HepG2 (cell line): ENCODE results near the gene EPB41L3. TPM values are rescaled to one million over a fixed set of nuclear protein-coding genes. Genes with fewer than 3 reads are reported as not detected.

Experiments used
- ATAC-seq: fragments of 200-7000 bp; cut with Tn5 transposase; 3 replicates; pipeline ENCODE4 v1.9.1; 2020; ENCODE audit warnings: mild to moderate bottlenecking, moderate library complexity
- BruUV-seq: library from RNA; stranded (reverse); fragments of 400-500 nt; replicated peaks from 2 replicates; lab custom pipeline; 2021; lab: Mats Ljungman, UMichigan
- CTCF ChIA-PET: fragments of 300-600 bp; formaldehyde crosslinking; extraction: SDS; loops from one replicate; lab custom pipeline; 2021; ENCODE audit warnings: low total read pairs, inconsistent platforms, low intra/inter-chr PET ratio; lab: Yijun Ruan, JAX
- POLR2A ChIA-PET: fragments of 350-600 bp; sonication (Branson Sonifier 250); formaldehyde crosslinking; loops from one replicate; lab custom pipeline; 2020; ENCODE audit warnings: antibody characterized with exemption, inconsistent platforms; lab: Yijun Ruan, JAX
- DNase-seq: peaks from one replicate; pipeline ENCODE4 v3.0.0-alpha.2; 2015; ENCODE audit warnings: low spot score
- FAIRE-seq: peaks from 3 replicates; lab custom pipeline; 2011; peaks lifted over from hg19 to GRCh38; lab: Jason Lieb, UNC
- H2AFZ ChIP-seq: one replicate; pipeline ENCODE4 v1.6.1; 2011; ENCODE audit warnings: low read length, inconsistent platforms
- H3K27ac ChIP-seq: fragments of 300-600 bp; 3 replicates; pipeline ENCODE4 v1.8.0; 2011; ENCODE audit warnings: mixed run types, mild to moderate bottlenecking, mixed read lengths, low read length, inconsistent platforms; ENCODE audit not compliant: insufficient read depth; ENCODE audit errors: extremely low read length
- H3K27me3 ChIP-seq, 2 experiments: fragments of 200-600 bp in 1 of 2; 2 replicates in 1 of 2; 3 replicates in 1 of 2; pipeline versions ENCODE4 v1.6.0 to v1.8.0; 2011; ENCODE audit warnings: low read length in 2 of 2, mild to moderate bottlenecking in 2 of 2, moderate library complexity in 2 of 2, inconsistent platforms in 1 of 2; ENCODE audit not compliant: insufficient read depth in 2 of 2, control insufficient read depth in 1 of 2
- H3K36me3 ChIP-seq, 2 experiments: fragments of 200-600 bp in 1 of 2; replicated peaks in 1 of 2; 2 replicates in 1 of 2; 3 replicates in 1 of 2; pipeline versions ENCODE4 v1.5.1 to v1.8.0; 2011; ENCODE audit warnings: low read length in 2 of 2, inconsistent platforms in 1 of 2; ENCODE audit not compliant: insufficient read depth in 2 of 2, control insufficient read depth in 1 of 2
- H3K4me1 ChIP-seq: 2 replicates; pipeline ENCODE4 v1.5.1; 2012; ENCODE audit warnings: low read length, inconsistent platforms; ENCODE audit not compliant: insufficient read depth
- H3K4me2 ChIP-seq: 2 replicates; pipeline ENCODE4 v1.6.0; 2011; ENCODE audit warnings: low read depth, low read length, inconsistent platforms
- H3K4me3 ChIP-seq, 3 experiments: fragments of 200-600 bp in 1 of 3; sonication (generic), shearing (Covaris generic) in 1 of 3; replicated peaks in 1 of 3; 2 replicates each; pipeline ENCODE4 v1.5.1; 2011 to 2016; ENCODE audit warnings: low read length in 3 of 3, inconsistent platforms in 2 of 3, low read depth in 2 of 3, mild to moderate bottlenecking in 2 of 3, control low read depth in 1 of 3, mixed read lengths in 1 of 3; ENCODE audit not compliant: insufficient read depth in 1 of 3
- H3K79me2 ChIP-seq: one replicate; pipeline ENCODE4 v1.6.1; 2011; ENCODE audit warnings: low read length, inconsistent platforms; ENCODE audit not compliant: insufficient read depth
- H3K9ac ChIP-seq: 2 replicates; pipeline ENCODE4 v1.6.0; 2011; ENCODE audit warnings: mild to moderate bottlenecking, low read depth, low read length, inconsistent platforms; ENCODE audit not compliant: insufficient read depth
- H3K9me3 ChIP-seq: 2 replicates; pipeline ENCODE4 v1.5.1; 2012; ENCODE audit warnings: mild to moderate bottlenecking, low read length
- H4K20me1 ChIP-seq: 2 replicates; pipeline ENCODE4 v1.6.0; 2011; ENCODE audit warnings: inconsistent platforms, mild to moderate bottlenecking, low read length, moderate library complexity; ENCODE audit not compliant: insufficient read depth
- AGO2 ChIP-seq: fragments of 200-400 bp; formaldehyde crosslinking; optimal IDR thresholded peaks from 2 replicates; pipeline ENCODE3; 2017; ENCODE audit warnings: mild to moderate bottlenecking, low read depth, low read length, moderate library complexity
- BCL6 ChIP-seq: IDR thresholded peaks from 2 replicates; pipeline ENCODE4 v1.6.1; 2016; ENCODE audit warnings: missing genetic modification reagents, missing compliant biosample characterization
- ESRRA ChIP-seq: sonication (generic); formaldehyde crosslinking; IDR thresholded peaks from 2 replicates; pipeline ENCODE4 v1.5.1; 2020; ENCODE audit warnings: mild to moderate bottlenecking, low read depth, missing genetic modification reagents
- HMGXB3 ChIP-seq: sonication (generic); formaldehyde crosslinking; IDR thresholded peaks from 2 replicates; pipeline ENCODE4 v1.4.0; 2020; ENCODE audit warnings: missing genetic modification reagents, borderline replicate concordance
- HNRNPK ChIP-seq: fragments of 200-400 bp; formaldehyde crosslinking; IDR thresholded peaks from 2 replicates; pipeline ENCODE4 v1.6.1; 2018; ENCODE audit warnings: low read length, low read depth, moderate library complexity, mild to moderate bottlenecking; ENCODE audit not compliant: poor library complexity, severe bottlenecking
- HOXD1 ChIP-seq: sonication (generic); formaldehyde crosslinking; IDR thresholded peaks from 2 replicates; pipeline ENCODE4 v1.5.0; 2020; ENCODE audit warnings: missing genetic modification reagents
- MATR3 ChIP-seq: sonication (generic); formaldehyde crosslinking; IDR thresholded peaks from 2 replicates; pipeline ENCODE4 v1.4.0; 2020; ENCODE audit warnings: missing genetic modification reagents
- MYPOP ChIP-seq: sonication (generic); formaldehyde crosslinking; IDR thresholded peaks from 2 replicates; pipeline ENCODE4 v1.8.1; 2023; ENCODE audit warnings: mild to moderate bottlenecking, moderate library complexity, missing genetic modification reagents
- NFYC ChIP-seq: IDR thresholded peaks from 2 replicates; pipeline ENCODE4 v1.6.1; 2016; ENCODE audit warnings: missing genetic modification reagents, missing compliant biosample characterization
- NONO ChIP-seq, 2 experiments: fragments of 450-650 bp in 1 of 2; sonication (generic) in 1 of 2; formaldehyde crosslinking in 1 of 2; IDR thresholded peaks in 1 of 2; conservative IDR thresholded peaks in 1 of 2; 2 replicates each; pipeline versions ENCODE4 v1.6.1 to v1.8.0; 2017 to 2022; ENCODE audit warnings: mild to moderate bottlenecking in 1 of 2, missing genetic modification reagents in 1 of 2, moderate library complexity in 1 of 2
- PCBP1 ChIP-seq: fragments of 200-400 bp; formaldehyde crosslinking; IDR thresholded peaks from 2 replicates; pipeline ENCODE4 v1.6.1; 2017; ENCODE audit warnings: mild to moderate bottlenecking, low read depth, low read length, borderline replicate concordance
- SRSF4 ChIP-seq: fragments of 200-400 bp; formaldehyde crosslinking; IDR thresholded peaks from one replicate; pipeline ENCODE4 v1.6.1; 2018; ENCODE audit warnings: mild to moderate bottlenecking, low read depth, low read length, moderate library complexity; ENCODE audit not compliant: poor library complexity, severe bottlenecking
- TGIF2 ChIP-seq: IDR thresholded peaks from 2 replicates; pipeline ENCODE4 v1.6.1; 2016; ENCODE audit warnings: control low read depth, missing compliant biosample characterization
- ZMAT3 ChIP-seq: sonication (generic); formaldehyde crosslinking; conservative IDR thresholded peaks from 2 replicates; pipeline ENCODE4 v1.7.0; 2021; ENCODE audit warnings: missing genetic modification reagents
- ZNF230 ChIP-seq: sonication (generic); formaldehyde crosslinking; IDR thresholded peaks from 2 replicates; pipeline ENCODE4 v1.4.0; 2020; ENCODE audit warnings: mild to moderate bottlenecking, missing genetic modification reagents
- ZNF256 ChIP-seq: sonication (generic); formaldehyde crosslinking; conservative IDR thresholded peaks from 2 replicates; pipeline ENCODE4 v1.4.0; 2020; ENCODE audit warnings: missing genetic modification reagents
- ZNF563 ChIP-seq: sonication (generic); formaldehyde crosslinking; IDR thresholded peaks from 2 replicates; pipeline ENCODE4 v1.8.0; 2022; ENCODE audit warnings: mild to moderate bottlenecking, moderate library complexity, missing genetic modification reagents
- ZNF670 ChIP-seq: sonication (generic); formaldehyde crosslinking; IDR thresholded peaks from 2 replicates; pipeline ENCODE4 v1.8.0; 2022; ENCODE audit warnings: mild to moderate bottlenecking, missing genetic modification reagents, borderline replicate concordance
- ZSCAN21 ChIP-seq: sonication (generic); formaldehyde crosslinking; IDR thresholded peaks from 2 replicates; pipeline ENCODE4 v1.8.0; 2022; ENCODE audit warnings: mild to moderate bottlenecking, missing genetic modification reagents, moderate library complexity, borderline replicate concordance
- WGBS: methylation state at CpG from one replicate; pipeline ENCODE4 v1.1.6; 2017; ENCODE audit warnings: low lambda C conversion rate; 5-methylcytosine and 5-hydroxymethylcytosine counted together
- in situ Hi-C: cut with HindIII; loops from 2 replicates; pipeline ENCODE4 v1.10.0; 2017; ENCODE audit warnings: low pct_unique_long_range_greater_than_20kb; ENCODE audit not compliant: extremely low pct_ligation_motif_present
- intact Hi-C: fragments of 100-400 bp; cut with micrococcal nuclease; formaldehyde crosslinking; loops from one replicate; pipeline ENCODE4 v1.10.0; 2022; ENCODE audit not compliant: unreplicated experiment
- polyA plus RNA-seq, 8 experiments: library from polyadenylated mRNA; depleted of rRNA in 3 of 8; stranded (reverse) in 7 of 8; unstranded in 1 of 8; fragments of >200 nt; fragmentation: Illumina TruSeq in 4 of 8; extraction: Trizol in 4 of 8; gene quantifications; 2 replicates each; pipeline versions ENCODE4 v1.2.1 to v1.2.3, GENCODE V29; 2011 to 2016; ENCODE audit warnings: low read depth in 4 of 8, missing spikeins in 1 of 8, mixed read lengths in 1 of 8; ENCODE audit not compliant: insufficient read depth in 1 of 8
- total RNA-seq, 5 experiments: library from RNA; depleted of rRNA; stranded (reverse); fragments of >200 nt; fragmentation: Illumina TruSeq; extraction: Trizol; gene quantifications; 2 replicates each; pipeline ENCODE4 v1.2.3, GENCODE V29; 2016; ENCODE audit warnings: low read depth in 1 of 5

Gene EPB41L3
- total and polyA plus RNA-seq, 2 of the 13 experiments (the other 11 are each of a cell fraction or from before 2014, with no cell fraction given), result not detected

- CTCF ChIA-PET, result no interaction called here
- intact Hi-C loops (no loop called here), in situ Hi-C loops (no loop called here)
- Histone ChIP-seq H3K27ac (no peak overlapping the region), H4K20me1 (no peaks in the 10 kb centered on the region), H3K4me1 (no peaks in the 10 kb centered on the region), H3K36me3 (no peaks in the 10 kb centered on the region), H3K4me3 (no peak overlapping the region), H2AFZ (no peak overlapping the region), H3K79me2 (no peaks in the 10 kb centered on the region), H3K9me3 (no peaks in the 10 kb centered on the region), H3K4me2 (no peak overlapping the region), H3K27me3 (peaks cover 0 to 8% of the 10 kb centered on the region in 2 experiments; a peak in 2 of 5 replicates), H3K9ac (no peak overlapping the region)
- no peak for DNase-seq
- WGBS, result 3% methylated on average over 4 of the region's 4 CpGs
- ATAC-seq, result no peak
- no peak for FAIRE-seq
- POLR2A ChIA-PET, result no interaction called here
- BruUV-seq, result no TSS peak
- TF ChIP-seq ZSCAN21 (no peak), SRSF4 (no peak), ZNF563 (CRISPR knock-in tag) (no peak), MATR3 (no peak), NONO (IDR thresholded peaks at IDR 0.05) (no peak), NONO (CRISPR knock-in tag; conservative IDR thresholded peaks at IDR 0.05) (no peak), HOXD1 (CRISPR knock-in tag) (no peak), ESRRA (CRISPR knock-in tag) (no peak), TGIF2 (CRISPR knock-in tag) (no peak), NFYC (CRISPR knock-in tag) (no peak), ZMAT3 (CRISPR knock-in tag) (no peak), HNRNPK (no peak), ZNF230 (CRISPR knock-in tag) (no peak), AGO2 (no peak), MYPOP (CRISPR knock-in tag) (no peak), BCL6 (CRISPR knock-in tag) (no peak), ZNF670 (CRISPR knock-in tag) (no peak), ZNF256 (no peak), HMGXB3 (CRISPR knock-in tag) (no peak), PCBP1 (no peak)
Measured at GRCh38 chr18:5462227-5462626, 81.6 kb downstream of the EPB41L3 start.
